GM12872 (cell line): ENCODE results near the gene NPB.

Experiments used
- CTCF ChIP-seq: IDR thresholded peaks from 3 replicates; pipeline ENCODE4 v1.5.1; 2011; ENCODE audit warnings: low read depth, mild to moderate bottlenecking, low read length, moderate library complexity; ENCODE audit not compliant: insufficient read depth

NPB gene

GRCh38 chr17:81934098-81934757, 32.2 kb downstream of the NPB start:
- TF ChIP-seq CTCF, result no peak

- no peak for TF ChIP-seq CTCF
Measured at GRCh38 chr17:81934850-81935708, 33.0 kb downstream of the NPB start.

GRCh38 chr17:81935709-81936084, 33.7 kb downstream of the NPB start:
- no peak for TF ChIP-seq CTCF

GRCh38 chr17:81939218-81939617, 37.2 kb downstream of the NPB start:
- no peak for TF ChIP-seq CTCF

GRCh38 chr17:81939881-81940385, 37.9 kb downstream of the NPB start:
- TF ChIP-seq CTCF, result no peak

GRCh38 chr17:81940538-81941483, 38.8 kb downstream of the NPB start:
- no peak for TF ChIP-seq CTCF
